HG03039 (cell line): ENCODE results near the gene FZD7.

Experiments
- ATAC-seq: cut with Tn5 transposase; IDR thresholded peaks from one replicate; pipeline ENCODE4 v1.9.1; 2021; ENCODE audit warnings: mild to moderate bottlenecking, moderate library complexity; ENCODE audit not compliant: unreplicated experiment

FZD7 gene

GRCh38 chr2:202035941-202036372, 2.3 kb downstream of the FZD7 start:
- no peak for ATAC-seq

GRCh38 chr2:202036601-202037037, 3.0 kb downstream of the FZD7 start:
- ATAC-seq = no peak

- ATAC-seq = no peak
Observed at GRCh38 chr2:202037086-202037485, 3.4 kb downstream of the FZD7 start.

GRCh38 chr2:202038471-202039277, 5.0 kb downstream of the FZD7 start:
- ATAC-seq = no peak

- ATAC-seq = no peak
Observed at GRCh38 chr2:202039278-202040078, 5.8 kb downstream of the FZD7 start.

GRCh38 chr2:202040079-202040844, 6.6 kb downstream of the FZD7 start:
- no peak for ATAC-seq

GRCh38 chr2:202042444-202042843, 8.8 kb downstream of the FZD7 start:
- no peak for ATAC-seq

GRCh38 chr2:202043475-202043874, 9.8 kb downstream of the FZD7 start:
- no peak for ATAC-seq

- no peak for ATAC-seq
Observed at GRCh38 chr2:202044777-202045176, 11.1 kb downstream of the FZD7 start.

GRCh38 chr2:202046572-202046971, 12.9 kb downstream of the FZD7 start:
- ATAC-seq = no peak

GRCh38 chr2:202049092-202049728, 15.6 kb downstream of the FZD7 start:
- ATAC-seq = no peak

GRCh38 chr2:202049840-202050239, 16.2 kb downstream of the FZD7 start:
- no peak for ATAC-seq

GRCh38 chr2:202050652-202051051, 17.0 kb downstream of the FZD7 start:
- ATAC-seq = no peak

GRCh38 chr2:202051499-202052161, 18.0 kb downstream of the FZD7 start:
- no peak for ATAC-seq

- no peak for ATAC-seq
Observed at GRCh38 chr2:202052235-202052634, 18.6 kb downstream of the FZD7 start.

- ATAC-seq = no peak
Observed at GRCh38 chr2:202054679-202055078, 21.0 kb downstream of the FZD7 start.

GRCh38 chr2:202056611-202057010, 23.0 kb downstream of the FZD7 start:
- ATAC-seq = no peak

- ATAC-seq = no peak
Observed at GRCh38 chr2:202060218-202060617, 26.6 kb downstream of the FZD7 start.

- ATAC-seq = no peak
Observed at GRCh38 chr2:202061695-202062094, 28.0 kb downstream of the FZD7 start.

- no peak for ATAC-seq
Observed at GRCh38 chr2:202064171-202064880, 30.7 kb downstream of the FZD7 start.
